H1 (cell line): Measurements from ENCODE around the gene CCDC89. TPM values are rescaled to one million over a fixed set of nuclear protein-coding genes. Genes with fewer than 3 reads are reported as not detected.

Source experiments
- CTCF ChIA-PET: fragments of 300-600 bp; sonication (Branson Sonifier 250); formaldehyde crosslinking; loops from one replicate; lab custom pipeline; 2021; ENCODE audit not compliant: partially characterized antibody; lab: Charles Lee
- POLR2A ChIA-PET: fragments of 300-600 bp; sonication (Branson Sonifier 250); formaldehyde crosslinking; loops from one replicate; lab custom pipeline; 2021; ENCODE audit warnings: inconsistent platforms; ENCODE audit not compliant: partially characterized antibody; lab: Charles Lee
- DNase-seq, 2 experiments: peaks; one replicate each; pipeline versions ENCODE4 v3.0.0 to v3.0.0-alpha.2; 2010 to 2022; ENCODE audit warnings: low spot score in 2 of 2, low read depth in 1 of 2, mixed read lengths in 1 of 2
- FAIRE-seq: peaks from 2 replicates; lab custom pipeline; 2011; peaks lifted over from hg19 to GRCh38; lab: Jason Lieb, UNC
- H2AFZ ChIP-seq: 2 replicates; pipeline ENCODE4 v1.8.1; 2012; ENCODE audit warnings: low read length, inconsistent platforms
- H2AK5ac ChIP-seq: 2 replicates; pipeline ENCODE4 v1.6.1; 2013; ENCODE audit warnings: low read depth, low read length
- H2BK120ac ChIP-seq: replicated peaks from 2 replicates; pipeline ENCODE3; 2013; ENCODE audit warnings: low read depth, low read length, inconsistent platforms
- H2BK12ac ChIP-seq: 2 replicates; pipeline ENCODE4 v1.6.1; 2013; ENCODE audit warnings: low read depth, low read length
- H2BK15ac ChIP-seq: 2 replicates; pipeline ENCODE4 v1.6.1; 2013; ENCODE audit warnings: low read length
- H2BK20ac ChIP-seq: 2 replicates; pipeline ENCODE4 v1.6.1; 2013; ENCODE audit warnings: low read length
- H2BK5ac ChIP-seq: 2 replicates; pipeline ENCODE4 v1.6.1; 2013; ENCODE audit warnings: low read depth, low read length
- H3K14ac ChIP-seq: 2 replicates; pipeline ENCODE4 v1.6.1; 2013; ENCODE audit warnings: inconsistent platforms; ENCODE audit not compliant: insufficient read length
- H3K18ac ChIP-seq: 2 replicates; pipeline ENCODE4 v1.6.1; 2013; ENCODE audit warnings: low read length; ENCODE audit errors: extremely low read depth
- H3K23ac ChIP-seq: 2 replicates; pipeline ENCODE4 v1.6.1; 2013; ENCODE audit warnings: inconsistent platforms; ENCODE audit not compliant: insufficient read length
- H3K23me2 ChIP-seq: 2 replicates; pipeline ENCODE4 v1.6.1; 2013; ENCODE audit warnings: low read depth, low read length
- H3K27ac ChIP-seq: 2 replicates; pipeline ENCODE4 v1.6.1; 2011; ENCODE audit warnings: low read depth, low read length, inconsistent platforms
- H3K27me3 ChIP-seq, 4 experiments: replicated peaks in 1 of 4; 1 replicate in 1 of 4; 2 replicates in 3 of 4; pipeline versions ENCODE4 v1.6.1 to v1.8.1; 2011 to 2013; ENCODE audit warnings: low read length in 3 of 4, mild to moderate bottlenecking in 3 of 4, inconsistent platforms in 2 of 4, mixed read lengths in 2 of 4, moderate library complexity in 1 of 4; ENCODE audit not compliant: control insufficient read depth in 3 of 4, insufficient read depth in 3 of 4; ENCODE audit errors: extremely low read depth in 1 of 4
- H3K36me3 ChIP-seq, 4 experiments: 2 replicates each; pipeline versions ENCODE4 v1.6.1 to v1.8.1; 2011 to 2013; ENCODE audit warnings: mild to moderate bottlenecking in 4 of 4, low read length in 3 of 4, moderate library complexity in 2 of 4, control low read depth in 1 of 4, inconsistent platforms in 1 of 4; ENCODE audit not compliant: insufficient read depth in 4 of 4, control insufficient read depth in 2 of 4
- H3K4ac ChIP-seq: replicated peaks from 2 replicates; pipeline ENCODE3; 2013; ENCODE audit warnings: low read length, low read depth, mixed read lengths, inconsistent platforms; ENCODE audit not compliant: insufficient read length
- H3K4me1 ChIP-seq, 4 experiments: replicated peaks in 1 of 4; 1 replicate in 1 of 4; 2 replicates in 3 of 4; pipeline versions ENCODE4 v1.6.1 to v1.8.1; 2011 to 2013; ENCODE audit warnings: low read length in 3 of 4, inconsistent platforms in 2 of 4, mixed read lengths in 1 of 4; ENCODE audit not compliant: insufficient read depth in 4 of 4, control insufficient read depth in 3 of 4
- H3K4me2 ChIP-seq, 2 experiments: 2 replicates each; pipeline versions ENCODE4 v1.6.1 to v1.8.1; 2011 to 2013; ENCODE audit warnings: low read depth in 2 of 2, low read length in 2 of 2, control low read depth in 1 of 2, inconsistent platforms in 1 of 2, mild to moderate bottlenecking in 1 of 2; ENCODE audit not compliant: insufficient read depth in 1 of 2
- H3K4me3 ChIP-seq, 4 experiments: fragments of 200-600, 300-600 bp in 1 of 4; sonication (generic), shearing (Covaris generic), sonication (Bioruptor Twin) in 1 of 4; 2 replicates each; pipeline versions ENCODE4 v1.5.1 to v1.8.1; 2011 to 2016; ENCODE audit warnings: low read length in 4 of 4, low read depth in 3 of 4, control low read depth in 2 of 4, inconsistent platforms in 2 of 4, mild to moderate bottlenecking in 2 of 4, mixed read lengths in 1 of 4, moderate library complexity in 1 of 4; ENCODE audit not compliant: insufficient read depth in 2 of 4; ENCODE audit errors: extremely low read depth in 1 of 4
- H3K56ac ChIP-seq: replicated peaks from 2 replicates; pipeline ENCODE3; 2013; ENCODE audit warnings: low read depth, mild to moderate bottlenecking, mixed read lengths, low read length, inconsistent platforms; ENCODE audit not compliant: insufficient read length
- H3K79me1 ChIP-seq: 2 replicates; pipeline ENCODE4 v1.6.1; 2013; ENCODE audit warnings: low read depth, low read length, control low read depth
- H3K79me2 ChIP-seq, 2 experiments: 2 replicates each; pipeline versions ENCODE4 v1.6.1 to v1.8.1; 2012 to 2013; ENCODE audit warnings: low read length in 2 of 2, mild to moderate bottlenecking in 2 of 2, inconsistent platforms in 1 of 2; ENCODE audit not compliant: insufficient read depth in 2 of 2, control insufficient read depth in 1 of 2
- H3K9ac ChIP-seq, 4 experiments: replicated peaks in 1 of 4; 1 replicate in 1 of 4; 2 replicates in 3 of 4; pipeline versions ENCODE4 v1.6.1 to v1.8.1; 2011 to 2013; ENCODE audit warnings: low read depth in 3 of 4, low read length in 3 of 4, control low read depth in 2 of 4, mild to moderate bottlenecking in 2 of 4, moderate library complexity in 2 of 4, inconsistent platforms in 1 of 4; ENCODE audit errors: extremely low read depth in 1 of 4
- H3K9me3 ChIP-seq, 2 experiments: 2 replicates each; pipeline versions ENCODE4 v1.6.1 to v1.8.1; 2012 to 2013; ENCODE audit warnings: mild to moderate bottlenecking in 2 of 2, moderate library complexity in 2 of 2, control low read depth in 1 of 2, inconsistent platforms in 1 of 2, low read depth in 1 of 2, low read length in 1 of 2, mixed read lengths in 1 of 2; ENCODE audit not compliant: insufficient read depth in 2 of 2
- H4K20me1 ChIP-seq, 2 experiments: replicated peaks in 1 of 2; 2 replicates each; pipeline versions ENCODE3 to v1.8.1; 2011 to 2013; ENCODE audit warnings: inconsistent platforms in 2 of 2, low read length in 2 of 2, mild to moderate bottlenecking in 1 of 2; ENCODE audit not compliant: insufficient read depth in 2 of 2, control insufficient read depth in 1 of 2
- H4K5ac ChIP-seq: 2 replicates; pipeline ENCODE4 v1.6.1; 2013; ENCODE audit warnings: low read length, low read depth, mixed read lengths, inconsistent platforms; ENCODE audit not compliant: insufficient read length
- H4K8ac ChIP-seq: 2 replicates; pipeline ENCODE4 v1.8.0; 2013; ENCODE audit warnings: mild to moderate bottlenecking, moderate library complexity, low read length, inconsistent platforms; ENCODE audit not compliant: insufficient read depth; ENCODE audit errors: extremely low read depth
- H4K91ac ChIP-seq: replicated peaks from 2 replicates; pipeline ENCODE3; 2013; ENCODE audit warnings: low read length, mixed read lengths, inconsistent platforms; ENCODE audit not compliant: insufficient read length
- ASH2L ChIP-seq: fragments of 200-600, 300-600 bp; sonication (generic); IDR thresholded peaks from one replicate; pipeline ENCODE4 v1.7.1; 2017; ENCODE audit warnings: low read length
- BACH1 ChIP-seq: IDR thresholded peaks from 2 replicates; pipeline ENCODE4 v1.6.1; 2012; ENCODE audit warnings: low read length, improper control_type of control experiment
- BRCA1 ChIP-seq: IDR thresholded peaks from 2 replicates; pipeline ENCODE4 v1.6.1; 2012; ENCODE audit warnings: low read depth, low read length, improper control_type of control experiment
- CBX8 ChIP-seq: fragments of 300-800, 300-1000 bp; sonication (generic); IDR thresholded peaks from 2 replicates; pipeline ENCODE4 v1.7.1; 2016; ENCODE audit warnings: low read depth, low read length, borderline replicate concordance
- CHD2 ChIP-seq: IDR thresholded peaks from 2 replicates; pipeline ENCODE4 v1.6.1; 2012; ENCODE audit warnings: low read length, improper control_type of control experiment
- CREB1 ChIP-seq: IDR thresholded peaks from 2 replicates; pipeline ENCODE4 v1.6.1; 2012; ENCODE audit warnings: inconsistent platforms
- EZH2 ChIP-seq: fragments of 200-600 bp; sonication (generic); IDR thresholded peaks from 2 replicates; pipeline ENCODE4 v1.7.1; 2012; ENCODE audit warnings: low read depth, mild to moderate bottlenecking, moderate library complexity, low read length, inconsistent platforms; ENCODE audit not compliant: severe bottlenecking
- JUND ChIP-seq: IDR thresholded peaks from 2 replicates; pipeline ENCODE4 v1.6.1; 2011; ENCODE audit warnings: mild to moderate bottlenecking, improper control_type of control experiment, low read length
- KDM4A ChIP-seq: IDR thresholded peaks from one replicate; pipeline ENCODE4 v1.7.1; 2012; ENCODE audit warnings: low read depth, mild to moderate bottlenecking, moderate library complexity, low read length, inconsistent platforms; ENCODE audit not compliant: severe bottlenecking
- RBBP5 ChIP-seq: IDR thresholded peaks from 2 replicates; pipeline ENCODE4 v1.7.1; 2012; ENCODE audit warnings: low read depth, mild to moderate bottlenecking, inconsistent platforms, low read length, moderate library complexity, borderline replicate concordance
- SRF ChIP-seq: IDR thresholded peaks from 2 replicates; pipeline ENCODE4 v1.6.1; 2011; ENCODE audit warnings: mild to moderate bottlenecking, low read depth, low read length, moderate library complexity
- ZNF274 ChIP-seq: IDR thresholded peaks from 2 replicates; pipeline ENCODE4 v1.7.0; 2012; ENCODE audit warnings: low read length, borderline replicate concordance; ENCODE audit errors: extremely low read depth
- WGBS, 2 experiments: shearing (Covaris generic) in 1 of 2; methylation state at CpG; one replicate each; pipeline versions ENCODE4 v1.1.6 to v1.1.7; 2013 to 2015; ENCODE audit warnings: low lambda C conversion rate in 2 of 2, mixed read lengths in 2 of 2, inconsistent platforms in 1 of 2, low coverage in 1 of 2, missing lambda C conversion rate in 1 of 2; ENCODE audit not compliant: insufficient replicate concordance in 2 of 2, insufficient coverage in 1 of 2, insufficient read length in 1 of 2; ENCODE audit errors: extremely low coverage in 1 of 2, missing lambda C conversion rate in 1 of 2; 5-methylcytosine and 5-hydroxymethylcytosine counted together
- polyA plus RNA-seq, 7 experiments: library from polyadenylated mRNA; depleted of rRNA in 3 of 7; stranded (reverse) in 5 of 7; unstranded in 2 of 7; fragments of >200 nt in 5 of 7; fragments of 200-250 nt in 2 of 7; gene quantifications; 1 replicate in 5 of 7; 2 replicates in 1 of 7; 4 replicates in 1 of 7; pipeline versions ENCODE4 v1.2.1 to v1.2.3, GENCODE V29; 2011 to 2013; ENCODE audit warnings: missing spikeins in 2 of 7, mixed read lengths in 2 of 7
- total RNA-seq: library from RNA; stranded (reverse); fragmentation: NEBNext Ultra II Directional; extraction: Animal tissue kit (Norgen Biotek cat#: 25700); gene quantifications from 2 replicates; pipeline ENCODE4 v1.2.1, GENCODE V29; 2021

Gene CCDC89
- total and polyA plus RNA-seq, 2 of the 8 experiments (the other 6 are each of a cell fraction or from before 2014, with no cell fraction given), result not detected

- WGBS, 2 experiments, result 3% methylated on average over 50 of the region's 67 CpGs; no CpG with 5 or more reads in 1 of the 2 experiments
- Histone ChIP-seq H3K27ac (peak within 1 kb of the TSS; percentile 90), H3K23me2 (peaks cover 3% of the 10 kb centered on the region; the same call in 1 of the 2 replicates), H3K4me3 (peak within 1 kb of the TSS; percentile 81 to 98 (median 92)), H2BK5ac (peak within 1 kb of the TSS; percentile 78), H3K4me1 (peaks cover 0 to 3% (median 0%) of the 10 kb centered on the region in 4 experiments; a peak in 3 of 7 replicates), H2AFZ (peak within 1 kb of the TSS; percentile 95; the same call in 1 of the 2 replicates), H2BK20ac (no peak within 1 kb of the TSS), H3K23ac (no peak within 1 kb of the TSS), H3K4ac (no peak within 1 kb of the TSS), H4K8ac (peak within 1 kb of the TSS; percentile 99), H2BK15ac (no peak within 1 kb of the TSS), H4K5ac (peak within 1 kb of the TSS; percentile 92), H2AK5ac (no peak within 1 kb of the TSS), H3K9ac (peak within 1 kb of the TSS; percentile 95 to 97 (median 96)), H3K56ac (peak within 1 kb of the TSS; percentile 87), H3K36me3 (peaks cover 0 to 28% (median 7%) of the 10 kb centered on the region in 4 experiments; a peak in 4 of 8 replicates), H4K91ac (no peak within 1 kb of the TSS), H3K14ac (no peak within 1 kb of the TSS), H3K18ac (peak within 1 kb of the TSS; percentile 89), H3K27me3 (no peaks in the 10 kb centered on the region), H2BK120ac (no peak within 1 kb of the TSS), H3K79me1 (no peaks in the 10 kb centered on the region), H3K79me2 (peaks cover 21 to 50% of the 10 kb centered on the region in 2 experiments), H3K4me2 (peak within 1 kb of the TSS; percentile 74 to 97), H2BK12ac (no peak within 1 kb of the TSS), H4K20me1 (peaks cover 15 to 20% of the 10 kb centered on the region in 2 experiments), H3K9me3 (no peaks in the 10 kb centered on the region)
- FAIRE-seq, result peak; percentile 7
- CTCF ChIA-PET, result interaction anchor here (0.6 to 3.2 kb wide), 3 partner anchors 15 to 190 kb away, joined by 3 to 6 read pairs (median 4); partner anchors contain the start of gene CCDC83
- POLR2A ChIA-PET, result interaction anchor here (0.8 to 9.9 kb wide), 19 partner anchors 8 to 630 kb away, joined by 3 to 105 read pairs (median 4); partner anchors contain the start of genes CCDC83, DLG2, TMEM126A and TMEM126B
- peak; percentile 69 to 95 for DNase-seq
- TF ChIP-seq RBBP5 (peak; percentile 91), JUND (peak; percentile 66), EZH2 (no peak), ZNF274 (no peak), CREB1 (peak; percentile 73), ASH2L (peak; percentile 65), CHD2 (peak; percentile 95), BRCA1 (peak; percentile 84), BACH1 (peak; percentile 91), CBX8 (no peak), SRF (no peak), KDM4A (no peak)
Observed at GRCh38 chr11:85664615-85665481, 21.1 kb downstream of the CCDC89 start, which contains the start of gene CREBZF. TSS of gene CREBZF (minus strand) at chr11:85665129. CDS start at chr11:85664875, 254 bp downstream.
